HG03108 (cell line): ENCODE data around the gene CXCL3.

Experiments used
- ATAC-seq: cut with Tn5 transposase; IDR thresholded peaks from one replicate; pipeline ENCODE4 v1.9.1; 2021; ENCODE audit warnings: moderate library complexity; ENCODE audit not compliant: unreplicated experiment

CXCL3 gene

GRCh38 chr4:74016068-74016467 lies 22.4 kb downstream of the CXCL3 start:
- ATAC-seq: no peak

GRCh38 chr4:74015126-74015780 lies 23.2 kb downstream of the CXCL3 start:
- no peak for ATAC-seq

DNA sequence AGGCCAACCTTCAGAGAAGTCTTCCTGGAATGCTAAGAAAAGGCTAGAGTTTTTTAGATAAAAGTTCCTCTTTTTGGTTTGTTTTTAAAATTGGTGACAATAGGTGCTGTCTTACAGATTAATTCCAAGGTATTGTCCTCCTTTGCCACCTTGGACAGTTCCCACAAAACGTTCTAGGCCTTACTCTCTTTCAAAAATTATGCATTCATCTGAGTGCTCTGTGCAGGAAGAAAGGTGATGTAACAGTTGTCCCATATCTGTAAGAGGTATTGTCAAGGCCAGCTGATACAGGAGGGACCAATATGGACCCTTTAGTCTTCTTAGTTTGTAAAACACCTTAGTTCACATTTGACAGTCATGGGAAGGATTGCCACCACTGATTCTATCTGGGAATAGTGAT lies 24.2 kb downstream of the CXCL3 start:
- no peak for ATAC-seq

GRCh38 chr4:74013264-74013663 lies 25.2 kb downstream of the CXCL3 start:
- no peak for ATAC-seq

- ATAC-seq: no peak
Observed at GRCh38 chr4:74012130-74012529, 26.4 kb downstream of the CXCL3 start.

DNA sequence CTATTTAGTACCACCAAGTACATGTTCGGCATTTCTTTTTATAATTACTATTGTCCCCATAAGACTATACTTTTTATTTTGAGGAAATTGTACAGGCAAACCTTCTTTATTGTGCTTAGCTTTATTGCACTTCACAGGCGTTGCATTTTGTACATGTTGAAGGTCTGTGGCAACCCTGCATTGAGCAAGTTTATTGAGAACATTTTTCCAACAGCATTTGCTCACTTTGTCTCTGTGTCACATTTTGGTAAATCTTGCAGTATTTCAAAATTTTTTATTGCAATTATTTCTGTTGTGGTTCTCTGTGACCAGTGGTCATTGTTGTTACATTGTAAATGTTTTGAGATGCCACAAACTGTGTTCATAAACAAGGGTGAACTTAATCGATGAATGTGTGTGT lies 29.2 kb downstream of the CXCL3 start:
- no peak for ATAC-seq

- no peak for ATAC-seq
Observed at GRCh38 chr4:74006009-74006476, 32.4 kb downstream of the CXCL3 start.

GRCh38 chr4:74005528-74005927 lies 33.0 kb downstream of the CXCL3 start:
- ATAC-seq: no peak

GRCh38 chr4:74004668-74005067 lies 33.8 kb downstream of the CXCL3 start:
- no peak for ATAC-seq

DNA sequence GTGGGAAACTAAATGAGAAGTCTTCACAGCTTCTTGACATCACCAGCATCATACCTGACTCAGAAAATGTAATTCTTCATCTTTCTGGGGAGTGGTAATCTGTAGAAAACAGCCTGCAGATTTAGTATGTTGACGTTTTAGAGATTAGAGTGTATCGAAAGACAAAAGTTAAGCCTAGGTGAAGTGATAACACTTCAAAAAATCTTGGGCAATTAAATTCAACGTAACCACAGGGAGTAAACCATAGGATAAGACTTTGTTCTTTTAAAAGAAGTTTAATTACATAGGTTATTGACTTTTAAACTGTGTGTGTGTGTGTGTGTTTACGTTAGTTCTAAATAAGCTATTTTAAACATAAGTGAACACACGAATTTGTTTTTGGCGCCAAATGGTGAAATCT lies 38.2 kb downstream of the CXCL3 start:
- ATAC-seq: no peak

DNA sequence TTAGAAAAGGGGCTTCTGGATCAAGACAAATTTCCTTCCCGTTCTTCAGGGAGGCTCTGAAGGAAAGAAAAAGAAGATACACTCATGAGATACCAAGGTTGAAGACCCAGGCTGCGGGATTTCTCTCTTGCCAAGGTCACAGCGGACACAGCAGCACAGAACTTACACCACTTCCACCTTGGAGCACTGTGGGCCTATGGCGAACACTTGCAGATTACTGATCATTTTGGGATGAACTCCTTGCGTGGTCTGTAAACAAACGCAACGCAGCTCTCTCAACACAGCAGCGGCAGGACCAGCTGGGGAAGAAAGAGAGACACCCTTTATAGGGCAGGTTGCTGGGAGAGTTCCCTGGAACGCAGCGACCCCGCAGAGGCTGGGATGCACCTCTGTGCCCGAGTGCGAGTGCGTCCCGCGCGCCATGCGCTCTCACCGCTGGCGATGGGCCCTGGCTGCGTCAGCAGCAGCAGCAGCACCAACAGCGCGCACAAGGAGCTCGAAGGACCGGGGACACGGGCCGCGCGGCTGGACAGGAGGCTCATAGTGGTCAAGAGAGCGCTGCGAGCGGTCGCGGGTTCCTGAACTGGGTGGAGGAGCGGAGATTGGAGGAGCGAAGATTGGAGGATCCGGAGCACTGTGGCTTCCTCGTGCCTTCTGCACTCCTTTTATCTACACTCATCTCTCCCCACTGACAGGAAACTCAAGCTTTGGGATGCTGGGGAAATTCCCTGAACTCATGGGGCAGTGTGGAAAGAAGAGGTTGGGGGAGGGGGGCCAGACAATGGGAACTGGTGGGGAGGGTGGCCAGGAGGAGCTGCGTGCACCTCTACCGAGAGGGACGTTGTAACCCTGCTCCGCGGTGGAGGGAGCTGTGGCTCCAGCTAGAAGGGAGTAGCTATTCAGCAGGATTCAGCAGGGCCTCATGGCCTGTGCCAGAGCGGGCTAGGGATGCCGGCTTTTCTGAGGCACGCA lies 40.2 kb downstream of the CXCL3 start, which contains the start of gene CXCL5:
Gene CXCL5, minus strand, starts transcription at position 638 of the 972 bp plus-strand sequence. Its CDS starts 96 bp downstream, at position 542.
- no peak for ATAC-seq

DNA sequence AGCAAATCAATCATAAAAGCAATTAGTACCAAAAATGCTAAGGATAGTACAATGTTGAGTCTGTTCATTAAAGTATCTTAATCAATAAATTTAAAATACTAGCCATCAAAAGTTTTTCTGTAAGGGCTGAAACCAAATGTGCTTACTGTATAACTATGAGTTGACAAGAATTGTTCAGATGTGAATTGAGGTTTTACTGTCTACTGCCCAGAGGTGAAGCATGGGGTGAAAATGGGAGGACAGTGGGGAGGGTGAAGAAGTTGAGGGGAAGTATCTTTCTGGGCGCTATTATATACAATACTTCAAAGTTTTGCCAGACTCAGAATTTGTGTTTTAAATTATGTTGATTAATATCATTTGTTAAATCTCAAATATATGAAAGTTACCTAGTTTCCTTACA lies 46.4 kb downstream of the CXCL3 start:
- no peak for ATAC-seq

DNA sequence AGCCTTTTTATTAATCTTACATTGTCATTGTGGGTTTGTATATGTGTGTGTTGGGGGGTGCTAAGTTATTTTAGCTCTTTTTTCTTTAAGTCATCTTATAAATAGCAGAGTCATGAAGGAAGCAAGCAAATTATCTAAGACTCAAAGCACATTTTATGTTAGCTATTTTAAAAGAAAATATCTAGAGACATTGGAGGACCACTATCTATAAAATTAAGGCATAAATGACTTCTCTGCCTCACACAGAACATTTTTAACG lies 46.8 kb downstream of the CXCL3 start:
- ATAC-seq: no peak

GRCh38 chr4:73990988-73991741 lies 47.3 kb downstream of the CXCL3 start:
- no peak for ATAC-seq

DNA sequence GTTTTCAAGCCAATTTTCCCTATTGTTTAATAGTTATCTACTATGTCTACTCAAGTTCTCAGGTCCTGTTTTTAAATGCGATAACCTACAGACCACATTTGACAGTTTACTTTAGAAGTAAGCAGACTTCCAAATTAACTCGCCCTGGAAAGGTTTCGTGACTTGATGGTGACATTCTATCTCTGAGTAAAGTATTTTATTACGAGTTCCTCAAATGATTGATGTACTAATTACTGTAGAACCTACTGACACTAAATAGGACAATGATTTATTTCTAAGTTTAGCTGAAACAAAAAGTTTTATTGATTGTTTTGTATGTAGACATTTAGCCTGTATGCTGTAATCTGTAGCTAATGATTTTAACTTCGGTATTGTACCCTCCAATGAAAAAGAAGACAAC lies 48.6 kb downstream of the CXCL3 start:
- no peak for ATAC-seq

- no peak for ATAC-seq
Observed at GRCh38 chr4:73989031-73989430, 49.5 kb downstream of the CXCL3 start.

DNA sequence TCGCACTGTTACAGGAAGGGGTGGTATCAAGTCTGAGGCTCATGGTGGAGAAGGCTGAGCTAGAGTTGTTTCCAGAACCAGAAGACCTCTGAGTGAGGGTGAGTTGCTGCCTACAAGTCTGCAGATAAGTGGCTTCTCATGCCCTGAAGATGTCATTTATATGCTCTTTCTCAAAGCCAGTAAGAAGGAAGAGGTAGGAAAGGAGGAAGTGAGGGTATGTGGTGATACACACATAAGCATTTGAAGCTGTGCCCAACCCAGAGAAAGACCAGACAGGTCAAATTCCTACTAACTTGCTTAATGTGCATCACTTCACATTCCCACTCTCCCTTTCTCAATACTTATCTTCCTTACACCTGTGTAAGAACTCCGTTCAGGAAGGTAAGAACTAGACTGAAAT lies 50.4 kb downstream of the CXCL3 start, which contains the start of gene PPBP:
Gene PPBP, minus strand, starts transcription at position 130 of the 400 bp plus-strand sequence. Its CDS starts 87 bp downstream, at position 43.
- ATAC-seq: no peak
